Gastroesophageal sphincter (tissue), 4 donors: ENCODE data around the gene RANBP10. TPM values are rescaled to one million over a fixed set of nuclear protein-coding genes. Genes with fewer than 3 reads are reported as not detected.

Experiments
- ATAC-seq: fragments of 150-250 bp; one replicate; pipeline ENCODE4 v1.9.1; 2016; ENCODE audit warnings: mild to moderate bottlenecking, moderate library complexity
- H3K27ac ChIP-seq, 4 donors: fragments of 200-600 bp; sonication (generic) in 3 of 4; 1 replicate in 3 of 4; 2 replicates in 1 of 4; pipeline ENCODE4 v1.5.1; 2016 to 2019
- H3K27me3 ChIP-seq: fragments of 200-600 bp; sonication (generic); one replicate; pipeline ENCODE4 v1.5.1; 2019
- H3K36me3 ChIP-seq, 2 donors: fragments of 200-600 bp; sonication (generic); one replicate each; pipeline ENCODE4 v1.5.1; 2019; ENCODE audit warnings: control low read depth in 1 of 2
- H3K4me1 ChIP-seq, 3 donors: fragments of 200-600 bp; sonication (generic); 1 replicate in 2 of 3; 2 replicates in 1 of 3; pipeline ENCODE4 v1.5.1; 2016 to 2019; ENCODE audit warnings: control low read depth in 2 of 3
- H3K4me3 ChIP-seq, 2 donors: fragments of 200-600 bp; sonication (generic); one replicate each; pipeline ENCODE4 v1.5.1; 2019; ENCODE audit warnings: mild to moderate bottlenecking in 1 of 2, moderate library complexity in 1 of 2
- H3K9me3 ChIP-seq, 3 donors: fragments of 200-600 bp; sonication (generic); one replicate each; pipeline ENCODE4 v1.5.1; 2017 to 2019; ENCODE audit warnings: control low read depth in 2 of 3
- CTCF ChIP-seq, 4 experiments: fragments of 200-600 bp in 2 of 4; fragments of 450-650 bp in 2 of 4; sonication (generic) in 1 of 4; IDR thresholded peaks; one replicate each; pipeline ENCODE4 v1.5.1; 2017 to 2019; ENCODE audit warnings: antibody characterized with exemption in 4 of 4, mild to moderate bottlenecking in 2 of 4, moderate library complexity in 2 of 4
- EP300 ChIP-seq: sonication (generic); formaldehyde crosslinking; IDR thresholded peaks from one replicate; pipeline ENCODE4 v1.6.1; 2017; ENCODE audit warnings: antibody characterized with exemption, mild to moderate bottlenecking
- POLR2A ChIP-seq, 2 donors: fragments of 450-650 bp; IDR thresholded peaks; one replicate each; pipeline ENCODE4 v1.6.1; 2017; ENCODE audit warnings: antibody characterized with exemption in 2 of 2, mild to moderate bottlenecking in 2 of 2, moderate library complexity in 1 of 2
- POLR2AphosphoS5 ChIP-seq: sonication (generic); formaldehyde crosslinking; IDR thresholded peaks from one replicate; pipeline ENCODE4 v1.6.1; 2017; ENCODE audit warnings: antibody characterized with exemption
- WGBS, 2 donors: methylation state at CpG; one replicate each; pipeline ENCODE4 v1.1.5; 2018; ENCODE audit warnings: low coverage in 1 of 2; 5-methylcytosine and 5-hydroxymethylcytosine counted together
- total RNA-seq, 4 donors: library from RNA; depleted of rRNA; stranded (reverse); fragments of >200 nt; gene quantifications; one replicate each; pipeline ENCODE4 v1.1.0, GENCODE V29; 2016

RANBP10 gene
- total RNA-seq, 4 donors from 2014 or later = 6.0 to 12.3 (median 8.4) TPM

GRCh38 chr16:67707790-67708189 lies 98.6 kb downstream of the RANBP10 start:
- Histone ChIP-seq H3K27ac (no peak overlapping the region), H3K9me3 (no peaks in the 10 kb centered on the region), H3K27me3 (no peaks in the 10 kb centered on the region), H3K4me3 (no peak overlapping the region), H3K4me1 (no peaks in the 10 kb centered on the region), H3K36me3 (no peaks in the 10 kb centered on the region)
- ATAC-seq = no peak
- TF ChIP-seq EP300 (no peak), CTCF (IDR thresholded peaks at IDR 0.05) (no peak), POLR2A (IDR thresholded peaks at IDR 0.05) (no peak), POLR2AphosphoS5 (no peak)
- WGBS, 2 donors = 96 to 100% methylated on average over 4 to 5 of the region's 5 CpGs

GRCh38 chr16:67707210-67707609 lies 99.2 kb downstream of the RANBP10 start:
- no peak overlapping the region for H3K27ac ChIP-seq
- H3K9me3 ChIP-seq = no peaks in the 10 kb centered on the region
- no peak overlapping the region for H3K4me3 ChIP-seq
- H3K27me3 ChIP-seq = no peaks in the 10 kb centered on the region
- no peaks in the 10 kb centered on the region for H3K36me3 ChIP-seq
- 100% methylated on average over 2 to 4 of the region's 4 CpGs for WGBS, 2 donors
- TF ChIP-seq CTCF (IDR thresholded peaks at IDR 0.05) (no peak), POLR2AphosphoS5 (no peak), POLR2A (IDR thresholded peaks at IDR 0.05) (no peak), EP300 (no peak)
- H3K4me1 ChIP-seq = no peaks in the 10 kb centered on the region
- no peak for ATAC-seq

DNA sequence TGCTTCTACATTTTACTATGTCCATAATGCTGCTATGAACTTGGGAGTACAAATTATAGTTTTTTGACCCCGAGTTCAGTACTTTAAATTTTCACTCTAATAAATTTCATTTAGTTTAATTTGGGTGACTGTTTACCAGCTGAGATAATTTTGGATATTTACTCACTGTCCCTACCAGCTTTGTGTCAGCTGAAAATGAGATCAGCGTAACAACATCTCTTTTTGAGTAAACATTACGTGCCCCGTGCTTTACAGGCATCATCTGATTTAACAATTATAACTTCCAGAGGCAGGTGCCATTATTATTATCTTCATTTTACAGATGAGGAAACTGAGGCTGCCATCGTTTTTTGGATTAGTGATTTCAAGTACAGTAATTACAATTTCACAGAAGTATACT lies 102.2 kb downstream of the RANBP10 start:
- no peaks in the 10 kb centered on the region for H3K4me1 ChIP-seq
- H3K27ac ChIP-seq = no peak overlapping the region
- H3K4me3 ChIP-seq = no peak overlapping the region
- 92 to 93% methylated on average over 5 of the region's 5 CpGs for WGBS, 2 donors
- TF ChIP-seq CTCF (IDR thresholded peaks at IDR 0.05) = no peak
- TF ChIP-seq POLR2A (IDR thresholded peaks at IDR 0.05) = no peak
- no peak for TF ChIP-seq POLR2AphosphoS5
- no peak for TF ChIP-seq EP300
- ATAC-seq = no peak
- peaks cover 0 to 8% of the 10 kb centered on the region in 2 donors for H3K36me3 ChIP-seq
- H3K27me3 ChIP-seq = no peaks in the 10 kb centered on the region
- H3K9me3 ChIP-seq = peaks cover 0 to 6% (median 0%) of the 10 kb centered on the region in 3 donors

GRCh38 chr16:67703626-67704025 lies 102.7 kb downstream of the RANBP10 start:
- no peak for TF ChIP-seq POLR2A (IDR thresholded peaks at IDR 0.05)
- no peak for TF ChIP-seq EP300
- no peak for TF ChIP-seq POLR2AphosphoS5
- WGBS, 2 donors = 61 to 92% methylated on average over 1 to 2 of the region's 2 CpGs
- no peaks in the 10 kb centered on the region for H3K27me3 ChIP-seq
- ATAC-seq = no peak
- peaks cover 0 to 8% (median 0%) of the 10 kb centered on the region in 3 donors for H3K9me3 ChIP-seq
- no peaks in the 10 kb centered on the region for H3K4me1 ChIP-seq
- H3K27ac ChIP-seq = no peak overlapping the region
- no peak overlapping the region for H3K4me3 ChIP-seq
- peaks cover 0 to 11% of the 10 kb centered on the region in 2 donors for H3K36me3 ChIP-seq

GRCh38 chr16:67702130-67702529 lies 104.2 kb downstream of the RANBP10 start:
- WGBS, 2 donors = 81 to 100% methylated on average over 1 to 4 of the region's 4 CpGs
- ATAC-seq = no peak
- H3K27me3 ChIP-seq = no peaks in the 10 kb centered on the region

More at GRCh38 chr16:67702130-67702529, 104.2 kb downstream of the RANBP10 start:
- H3K4me1 ChIP-seq = no peaks in the 10 kb centered on the region
- H3K9me3 ChIP-seq = peaks cover 0 to 8% (median 0%) of the 10 kb centered on the region in 3 donors
- no peak overlapping the region for H3K4me3 ChIP-seq
- no peak for TF ChIP-seq POLR2AphosphoS5
- TF ChIP-seq EP300 = no peak
- no peak for TF ChIP-seq POLR2A (IDR thresholded peaks at IDR 0.05)
- TF ChIP-seq CTCF (IDR thresholded peaks at IDR 0.05) = no peak
- no peak overlapping the region for H3K27ac ChIP-seq
- H3K36me3 ChIP-seq = peaks cover 0 to 22% of the 10 kb centered on the region in 2 donors
